Mucosa of gallbladder (tissue), 1 donor: ENCODE measurements around the gene KCNC1. TPM values are rescaled to one million over a fixed set of nuclear protein-coding genes. Genes with fewer than 3 reads are reported as not detected.

ENCODE experiments used
- DNase-seq: peaks from one replicate; pipeline ENCODE4 v3.0.0-alpha.2; 2020; ENCODE audit warnings: low spot score
- total RNA-seq: library from RNA; stranded (reverse); gene quantifications from one replicate; pipeline ENCODE4 v1.2.1, GENCODE V29; 2021
- donor health status: DM: no; HTN: no; CAD: no.

The KCNC1 gene
- total RNA-seq, 1 donor from 2014 or later: not detected

GRCh38 chr11:17736930-17737817, 2.6 kb downstream of the KCNC1 start:
- no peak for DNase-seq

GRCh38 chr11:17738151-17738973, 3.8 kb downstream of the KCNC1 start:
- DNase-seq: no peak

DNA sequence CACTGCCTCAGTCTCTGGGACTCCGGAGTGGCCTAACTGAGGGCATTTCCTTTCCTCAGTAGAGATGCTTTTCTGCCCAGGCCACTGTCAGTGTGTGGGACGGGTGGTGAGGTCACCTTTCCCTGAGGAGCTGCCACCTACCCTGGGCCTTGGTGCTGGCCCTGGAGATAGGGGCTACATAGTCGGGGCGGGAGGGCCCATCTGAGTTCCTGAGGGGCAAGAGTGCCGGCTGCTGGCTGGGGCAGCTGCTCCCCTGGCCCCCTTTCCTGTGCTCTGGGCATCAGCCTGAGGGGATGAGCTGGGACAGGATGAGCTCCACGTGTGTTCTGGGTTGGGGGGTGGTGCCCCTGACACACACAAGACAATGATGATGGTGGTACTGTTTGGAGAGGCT, 5.4 kb downstream of the KCNC1 start:
- no peak for DNase-seq

GRCh38 chr11:17740649-17741235, 6.2 kb downstream of the KCNC1 start:
- no peak for DNase-seq

DNA sequence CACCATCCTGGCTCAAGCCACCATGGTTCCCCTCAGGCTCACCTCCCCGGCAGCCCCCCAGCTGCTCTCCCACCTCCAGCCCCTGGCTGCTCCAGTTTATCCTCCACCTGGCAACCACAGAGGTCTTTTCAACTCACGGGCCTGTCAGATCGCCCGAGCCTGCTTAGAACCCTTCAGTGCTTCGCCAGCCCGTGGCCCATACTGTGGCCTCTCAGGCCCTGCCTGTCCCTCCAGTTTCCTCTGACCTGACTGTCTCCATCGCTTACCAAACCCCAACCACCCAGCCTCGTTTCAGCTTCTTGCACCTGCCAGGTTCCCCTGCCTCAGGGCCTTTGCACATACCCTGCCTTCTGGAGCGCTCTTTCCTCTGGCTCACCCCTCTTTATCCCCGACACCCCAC, 6.9 kb downstream of the KCNC1 start:
- no peak for DNase-seq

DNA sequence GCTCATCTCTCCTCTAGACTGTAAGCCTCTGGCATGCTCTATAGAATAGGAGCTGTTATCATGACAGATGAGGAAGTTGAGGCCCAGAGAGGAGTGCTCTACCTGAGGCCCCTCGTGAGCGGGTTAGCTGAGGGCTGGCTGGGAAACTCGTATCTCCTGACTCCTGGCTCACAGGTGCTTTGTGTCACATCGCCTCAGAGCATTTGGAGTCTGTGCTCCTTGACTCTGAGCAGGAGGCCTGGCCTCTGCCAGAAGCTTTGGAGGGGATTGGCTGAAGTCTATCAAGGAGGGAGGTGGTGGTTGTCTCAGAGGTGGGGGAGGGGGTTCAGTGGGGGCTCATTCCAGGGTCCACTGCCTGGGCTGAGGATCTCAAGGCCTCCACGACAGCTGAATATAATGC, 7.4 kb downstream of the KCNC1 start:
- DNase-seq: no peak

GRCh38 chr11:17743026-17743807, 8.6 kb downstream of the KCNC1 start:
- DNase-seq: no peak

GRCh38 chr11:17743808-17744119, 9.2 kb downstream of the KCNC1 start:
- no peak for DNase-seq

- no peak for DNase-seq
These were observed 9.8 kb downstream of the KCNC1 start for GRCh38 chr11:17744151-17744940.

DNA sequence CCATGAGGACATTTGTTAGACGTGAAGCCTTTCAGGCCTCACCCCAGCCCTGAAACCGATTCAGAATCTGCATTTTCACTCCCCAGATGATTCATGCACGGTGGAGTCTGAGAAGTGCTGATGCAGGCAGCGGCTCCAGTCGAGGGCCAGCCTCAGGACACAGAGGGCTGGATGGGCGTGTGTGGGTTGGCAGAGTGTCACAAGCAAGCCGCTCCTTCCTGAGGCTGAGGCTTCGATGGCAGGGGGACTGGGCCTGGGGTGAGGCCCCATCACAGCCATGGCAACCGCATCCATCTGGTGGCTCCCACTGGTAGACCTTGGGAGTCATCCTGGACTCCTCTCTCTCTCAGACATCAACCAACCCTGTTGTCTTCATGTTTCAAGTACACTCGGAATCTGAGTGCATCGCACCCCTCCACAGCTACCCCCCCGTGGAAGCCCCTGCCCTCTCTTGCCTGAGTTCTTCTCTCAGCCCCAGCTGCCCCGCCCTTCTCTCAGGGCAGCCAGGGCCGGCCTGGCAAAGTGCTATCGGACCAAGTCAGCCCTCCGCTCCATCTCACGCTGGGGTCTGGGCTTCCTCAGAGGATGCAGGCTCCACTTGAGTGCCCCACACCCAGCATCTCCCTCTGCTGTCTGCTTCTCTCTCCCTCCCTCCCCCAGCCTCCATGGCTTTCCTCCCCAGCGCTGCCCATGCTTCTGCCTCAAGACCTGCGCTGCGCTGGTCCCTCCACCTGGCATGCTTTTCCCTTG, 10.6 kb downstream of the KCNC1 start:
- no peak for DNase-seq

- no peak for DNase-seq
These were observed 11.5 kb downstream of the KCNC1 start for GRCh38 chr11:17746096-17746495.

DNA sequence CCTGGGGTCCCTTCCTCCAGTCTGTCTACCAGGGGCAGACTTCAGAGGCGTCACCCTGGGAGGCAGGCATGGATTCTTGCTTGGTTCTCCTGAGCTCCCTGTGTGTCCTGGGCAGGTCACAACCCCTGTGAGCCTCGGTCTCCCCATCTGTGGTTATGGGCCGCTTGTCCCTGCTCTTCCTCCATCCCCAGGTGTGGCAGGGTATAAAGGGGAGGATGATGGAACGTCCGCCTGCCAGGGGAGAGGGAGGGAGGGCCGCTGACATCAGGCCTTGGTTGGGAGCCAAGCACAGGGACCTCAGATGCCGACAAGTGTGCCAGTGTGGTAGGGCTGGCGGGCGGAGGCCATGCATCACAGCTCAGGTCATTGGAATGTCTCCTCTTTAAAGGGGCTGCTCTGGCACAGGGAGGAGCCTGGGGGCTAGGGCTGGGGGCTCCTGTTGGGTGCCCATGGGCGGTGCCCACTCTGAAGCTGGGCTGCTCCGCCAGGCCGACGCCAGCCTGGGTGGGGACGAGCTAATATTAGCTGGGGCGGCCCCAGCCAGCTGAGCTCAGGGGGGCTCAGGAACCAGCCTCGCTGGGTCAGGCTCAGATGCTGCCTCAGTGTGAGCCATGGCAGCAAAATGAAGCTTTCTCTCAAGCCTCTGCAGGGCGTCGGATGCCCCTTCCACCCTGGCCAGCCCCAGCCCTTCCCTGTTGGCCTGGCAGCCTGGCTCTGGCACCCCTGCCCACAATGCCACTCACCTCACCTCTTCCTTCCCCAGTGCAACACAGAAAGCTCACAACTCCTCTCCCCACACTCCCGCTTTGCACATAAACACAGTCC, 12.8 kb downstream of the KCNC1 start:
- no peak for DNase-seq

- DNase-seq: no peak
These were observed 13.5 kb downstream of the KCNC1 start for GRCh38 chr11:17748044-17748443.

DNA sequence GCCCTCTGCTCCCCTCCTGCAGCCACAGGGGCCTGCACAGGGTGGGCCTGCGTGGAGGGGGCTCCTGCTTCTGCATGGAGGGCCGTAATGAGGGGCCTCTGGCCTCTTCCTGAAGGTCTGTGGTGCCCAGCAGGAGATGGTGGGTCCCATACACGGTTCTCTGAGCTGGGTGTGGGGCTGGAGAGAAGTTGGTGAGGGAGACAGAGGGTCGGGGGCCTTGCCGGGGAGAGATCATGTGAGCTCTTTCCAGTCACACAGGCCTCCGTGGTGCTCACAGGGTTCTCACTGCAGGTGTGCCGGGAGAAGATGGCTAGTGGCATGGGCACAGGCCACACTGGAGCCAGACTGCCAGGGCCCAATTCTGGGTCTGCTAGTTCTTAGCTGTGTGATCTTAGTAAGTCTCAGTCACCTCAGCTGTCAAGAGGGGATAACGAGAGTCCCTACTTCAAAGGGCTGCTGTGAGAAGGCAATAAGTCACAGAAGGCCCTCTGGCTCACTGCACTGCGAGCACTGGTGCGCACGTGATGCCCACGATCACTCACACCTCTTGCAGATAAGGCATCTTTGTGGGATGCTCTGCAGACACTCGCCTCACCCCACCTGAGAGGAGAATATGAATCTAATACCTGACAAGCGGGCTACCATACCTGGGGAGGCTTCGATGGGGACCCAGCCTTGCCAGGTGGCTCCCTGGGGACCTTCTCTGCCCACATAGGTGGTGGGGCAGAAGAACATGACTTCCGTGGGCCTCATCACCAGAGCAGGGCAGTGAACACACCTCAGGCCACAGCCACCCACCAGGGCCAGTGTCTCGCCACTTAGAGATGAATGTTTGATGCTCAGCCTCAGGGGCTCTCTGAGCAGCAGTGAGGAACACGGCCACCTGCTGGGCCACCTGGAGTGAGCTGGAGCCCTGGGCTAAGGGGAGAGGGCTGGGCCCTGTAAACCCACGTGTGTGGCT, 14.5 kb downstream of the KCNC1 start:
- DNase-seq: no peak

DNA sequence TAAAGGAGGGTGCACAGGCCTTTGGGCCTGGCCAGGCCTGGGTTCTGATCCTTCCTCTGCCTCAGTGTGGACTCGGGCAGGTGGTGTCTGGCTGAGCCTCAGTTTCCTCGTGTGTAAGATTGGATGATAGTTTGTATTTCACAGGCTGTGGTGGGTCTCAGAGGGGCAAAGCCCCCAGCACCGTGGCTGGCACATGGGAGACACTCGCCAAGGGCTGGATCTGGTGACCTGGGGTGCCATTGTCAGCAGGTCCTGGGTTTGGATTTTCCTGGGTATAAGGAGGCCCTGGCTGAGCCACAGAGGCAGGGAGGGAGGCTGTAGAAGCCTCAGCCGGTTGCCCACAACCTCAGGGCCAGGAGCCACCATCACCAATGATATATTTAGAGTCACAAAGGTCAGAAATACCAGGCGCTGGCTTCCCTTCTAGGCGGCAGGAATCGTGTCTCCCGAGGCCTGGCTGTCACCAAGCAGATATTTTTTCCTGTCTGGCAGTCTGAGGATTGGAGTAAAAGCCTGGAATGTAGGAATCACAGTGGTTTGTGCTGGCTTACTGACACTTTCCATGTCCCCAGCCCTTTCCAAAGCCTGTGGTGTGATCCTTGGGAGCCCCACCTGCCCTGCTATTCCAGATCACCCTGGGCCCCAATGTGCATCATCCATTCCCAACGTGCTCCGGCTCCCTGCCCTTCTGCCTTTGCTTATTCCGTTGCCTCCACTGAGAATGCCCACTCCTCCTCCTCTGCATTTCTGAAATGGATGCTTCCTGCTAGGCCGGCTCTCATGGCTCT, 15.6 kb downstream of the KCNC1 start:
- no peak for DNase-seq

GRCh38 chr11:17750801-17751165, 16.2 kb downstream of the KCNC1 start:
- DNase-seq: no peak

- no peak for DNase-seq
These were observed 17.0 kb downstream of the KCNC1 start for GRCh38 chr11:17751558-17751957.

DNA sequence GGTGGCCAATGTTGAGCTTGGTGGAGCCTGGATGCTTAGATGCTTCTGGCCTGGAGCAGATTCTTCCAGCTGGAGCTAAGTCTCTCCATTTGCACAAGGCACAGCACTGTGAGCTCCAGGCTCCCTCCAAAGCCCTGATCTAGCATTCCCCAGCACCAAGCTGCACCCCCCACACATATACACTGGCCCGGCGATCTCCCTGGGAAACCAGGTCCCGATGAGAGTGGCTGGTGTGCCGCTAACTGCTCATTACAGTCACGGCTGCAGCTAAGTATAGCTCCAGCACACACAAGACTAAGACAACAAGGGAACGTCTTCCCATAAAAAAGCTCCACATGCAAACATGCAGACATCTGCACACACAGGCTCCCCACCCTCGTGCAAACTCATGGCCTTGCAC, 17.6 kb downstream of the KCNC1 start:
- no peak for DNase-seq
